NT2/D1 (cell line): ENCODE results near the gene ERC2.

Source experiments
- YY1 ChIP-seq: IDR thresholded peaks from 2 replicates; pipeline ENCODE4 v1.6.1; 2011; ENCODE audit not compliant: insufficient read length, insufficient read depth
- ZNF274 ChIP-seq: IDR thresholded peaks from 2 replicates; pipeline ENCODE4 v1.6.1; 2011; ENCODE audit warnings: mild to moderate bottlenecking, low read depth, low read length

DNA sequence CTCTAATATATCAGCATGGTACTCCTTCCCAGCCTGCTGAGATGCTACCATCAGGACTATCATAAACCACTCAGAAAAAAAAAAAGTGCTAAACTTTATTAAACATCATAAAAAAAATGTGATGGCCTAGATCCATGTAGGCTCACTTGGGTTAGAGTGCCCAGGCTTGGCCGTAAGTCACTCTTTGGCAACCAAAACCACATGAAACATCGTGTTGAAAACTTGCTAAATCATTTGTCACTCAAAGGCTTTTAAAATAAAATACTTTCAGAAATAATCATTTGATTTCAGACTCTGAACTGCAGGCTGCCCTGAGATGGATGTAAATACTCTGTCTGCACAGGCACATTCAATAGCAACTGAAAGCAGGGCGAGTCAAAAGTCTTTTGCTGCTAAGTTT, 902.7 kb downstream of the ERC2 start:
- TF ChIP-seq ZNF274 (no peak), YY1 (no peak)
